22Rv1 (cell line): ENCODE measurements around the gene PACC1.

ENCODE experiments used
- CTCF ChIP-seq: fragments of 450-650 bp; IDR thresholded peaks from 2 replicates; pipeline ENCODE4 v1.5.1; 2017; ENCODE audit warnings: mild to moderate bottlenecking
- ZFX ChIP-seq: fragments of 450-650 bp; IDR thresholded peaks from 2 replicates; pipeline ENCODE4 v1.6.1; 2017; ENCODE audit warnings: antibody characterized with exemption, borderline replicate concordance

GRCh38 chr1:212377644-212378043 lies 37.0 kb downstream of the PACC1 start:
- TF ChIP-seq CTCF, result no peak
- TF ChIP-seq ZFX, result no peak
